Measurements from ENCODE around the gene APLF. TPM values are rescaled to one million over a fixed set of nuclear protein-coding genes. Genes with fewer than 3 reads are reported as not detected.

The APLF gene
- total and polyA plus RNA-seq, 2 of the 8 experiments (the other 6 are each of a cell fraction or from before 2014, with no cell fraction given): 4.4 to 7.3 TPM

DNA sequence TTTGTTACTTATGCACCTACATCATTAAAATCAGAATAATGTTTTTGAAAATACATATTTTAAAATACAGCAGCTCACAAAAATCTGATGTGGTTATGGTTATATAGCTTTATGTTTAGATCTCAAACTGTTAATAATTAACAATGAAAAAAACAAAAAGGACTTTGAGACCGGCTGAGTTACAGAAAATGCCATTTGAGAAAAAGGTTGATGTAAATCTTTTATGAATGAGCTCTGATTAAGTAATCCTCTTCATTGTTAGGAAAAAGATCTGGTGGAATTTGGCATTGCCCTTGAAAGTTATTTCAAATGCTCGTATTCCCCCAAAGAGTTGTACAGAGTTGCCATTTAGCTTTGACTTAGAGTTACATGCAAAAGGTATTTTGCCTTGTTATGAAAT lies 93.2 kb downstream of the APLF start:
- Histone ChIP-seq H2BK20ac (ENCODE audit: low read length) (no peak overlapping the region), H3K27me3 (replicated peaks in 1 of 4; ENCODE audit: control insufficient read depth in 3 of 4, extremely low read depth in 1 of 4, insufficient read depth in 3 of 4, low read length in 3 of 4) (no peaks in the 10 kb centered on the region), H3K79me1 (ENCODE audit: low read depth, low read length) (no peaks in the 10 kb centered on the region), H3K27ac (ENCODE audit: low read depth, low read length) (no peak overlapping the region), H2AFZ (ENCODE audit: low read length) (no peak overlapping the region), H3K9ac (replicated peaks in 1 of 4; ENCODE audit: extremely low read depth in 1 of 4, low read depth in 3 of 4, low read length in 3 of 4) (no peak overlapping the region), H3K4me3 (ENCODE audit: extremely low read depth in 1 of 4, insufficient read depth in 2 of 4, low read depth in 3 of 4, low read length in 4 of 4) (no peak overlapping the region), H3K18ac (ENCODE audit: extremely low read depth, low read length) (no peak overlapping the region), H4K20me1 (replicated peaks in 1 of 2; ENCODE audit: control insufficient read depth in 1 of 2, insufficient read depth in 2 of 2, low read length in 2 of 2) (no peaks in the 10 kb centered on the region), H3K9me3 (ENCODE audit: insufficient read depth in 2 of 2, low read depth in 1 of 2, low read length in 1 of 2) (no peaks in the 10 kb centered on the region), H4K5ac (ENCODE audit: insufficient read length, low read depth, low read length) (no peak overlapping the region), H2AK5ac (ENCODE audit: low read depth, low read length) (no peak overlapping the region), H3K14ac (ENCODE audit: insufficient read length) (no peak overlapping the region), H2BK5ac (ENCODE audit: low read depth, low read length) (no peak overlapping the region), H3K4me2 (ENCODE audit: insufficient read depth in 1 of 2, low read depth in 2 of 2, low read length in 2 of 2) (no peak overlapping the region), H2BK120ac (replicated peaks; ENCODE audit: low read depth, low read length) (no peak overlapping the region), H3K56ac (replicated peaks; ENCODE audit: insufficient read length, low read depth, low read length) (no peak overlapping the region), H3K23me2 (ENCODE audit: low read depth, low read length) (no peaks in the 10 kb centered on the region), H3K23ac (ENCODE audit: insufficient read length) (no peak overlapping the region), H3K79me2 (ENCODE audit: control insufficient read depth in 1 of 2, insufficient read depth in 2 of 2, low read length in 2 of 2) (no peaks in the 10 kb centered on the region), H3K36me3 (ENCODE audit: control insufficient read depth in 2 of 4, insufficient read depth in 4 of 4, low read length in 3 of 4) (no peaks in the 10 kb centered on the region), H4K91ac (replicated peaks; ENCODE audit: insufficient read length, low read length) (no peak overlapping the region), H3K4ac (replicated peaks; ENCODE audit: insufficient read length, low read depth, low read length) (no peak overlapping the region), H4K8ac (ENCODE audit: extremely low read depth, insufficient read depth, low read length) (no peak overlapping the region), H2BK15ac (ENCODE audit: low read length) (no peak overlapping the region), H3K4me1 (replicated peaks in 1 of 4; ENCODE audit: control insufficient read depth in 3 of 4, insufficient read depth in 4 of 4, low read length in 3 of 4) (no peaks in the 10 kb centered on the region), H2BK12ac (ENCODE audit: low read depth, low read length) (no peak overlapping the region)
- POLR2A ChIA-PET (ENCODE audit: partially characterized antibody): no interaction called here
- FAIRE-seq: no peak
- CTCF ChIA-PET (ENCODE audit: partially characterized antibody): interaction anchor here (0.6 kb wide), 2 partner anchors 35 to 365 kb away, joined by 3 to 4 read pairs; no protein-coding TSS in a partner anchor
- 89% methylated on average over 2 of the region's 2 CpGs; no CpG with 5 or more reads in 1 of the 2 experiments for WGBS, 2 experiments (ENCODE audit: extremely low coverage in 1 of 2, insufficient coverage in 1 of 2, insufficient read length in 1 of 2, insufficient replicate concordance in 2 of 2, low coverage in 1 of 2, low lambda C conversion rate in 2 of 2, missing lambda C conversion rate in 1 of 2)
- DNase-seq (ENCODE audit: low read depth in 1 of 2, low spot score in 2 of 2): no peak
- TF ChIP-seq SAP30 (IDR thresholded peaks at IDR 0.05; ENCODE audit: insufficient read depth, insufficient replicate concordance, low read length): no peak
